GM21737 (cell line): ENCODE data around the gene PSMD5.

Source experiments
- ATAC-seq: cut with Tn5 transposase; IDR thresholded peaks from one replicate; pipeline ENCODE4 v1.9.1; 2021; ENCODE audit warnings: mild to moderate bottlenecking, moderate library complexity; ENCODE audit not compliant: unreplicated experiment

The PSMD5 gene

GRCh38 chr9:120857481-120857880 is 14.8 kb upstream of the PSMD5 start:
- no peak for ATAC-seq

GRCh38 chr9:120856700-120857099 is 14.0 kb upstream of the PSMD5 start:
- no peak for ATAC-seq

- ATAC-seq: no peak
Observed at GRCh38 chr9:120855827-120856670, 13.3 kb upstream of the PSMD5 start.

GRCh38 chr9:120854596-120855327 is 12.0 kb upstream of the PSMD5 start:
- ATAC-seq: no peak

- no peak for ATAC-seq
Observed at GRCh38 chr9:120853198-120853597, 10.5 kb upstream of the PSMD5 start.

GRCh38 chr9:120852240-120853010 is 9.7 kb upstream of the PSMD5 start:
- no peak for ATAC-seq

GRCh38 chr9:120851449-120851848 is 8.7 kb upstream of the PSMD5 start:
- ATAC-seq: no peak

- no peak for ATAC-seq
Observed at GRCh38 chr9:120850315-120850714, 7.6 kb upstream of the PSMD5 start.

- ATAC-seq: no peak
Observed at GRCh38 chr9:120846906-120847305, 4.2 kb upstream of the PSMD5 start.

- ATAC-seq: no peak
Observed at GRCh38 chr9:120846251-120846889, 3.6 kb upstream of the PSMD5 start.

- no peak for ATAC-seq
Observed at GRCh38 chr9:120845255-120845654, 2.5 kb upstream of the PSMD5 start.

GRCh38 chr9:120841930-120842684 is 615 bp downstream of the PSMD5 start:
- peak; percentile 12 for ATAC-seq

GRCh38 chr9:120839146-120839545 is 3.6 kb downstream of the PSMD5 start:
- ATAC-seq: no peak

GRCh38 chr9:120837921-120838320 is 4.8 kb downstream of the PSMD5 start:
- no peak for ATAC-seq

GRCh38 chr9:120833325-120833724 is 9.4 kb downstream of the PSMD5 start:
- no peak for ATAC-seq

GRCh38 chr9:120832807-120833206 is 9.9 kb downstream of the PSMD5 start:
- no peak for ATAC-seq

- no peak for ATAC-seq
Observed at GRCh38 chr9:120830865-120831264, 11.9 kb downstream of the PSMD5 start.

GRCh38 chr9:120830151-120830550 is 12.6 kb downstream of the PSMD5 start:
- no peak for ATAC-seq

GRCh38 chr9:120829650-120830049 is 13.1 kb downstream of the PSMD5 start:
- ATAC-seq: no peak

GRCh38 chr9:120820095-120820494 is 22.6 kb downstream of the PSMD5 start:
- no peak for ATAC-seq
